Inflammatory macrophage treated with lipopolysaccharide for 1 hour (primary cell): ENCODE data around the gene STH.
"Not testable (repeated sequence)": the region's sequence is repeated elsewhere in the genome, so short reads cannot be mapped to it uniquely, and the experiment has no call there.

Experiments used
- DNase-seq, 2 donors: peaks; one replicate each; pipeline ENCODE4 v3.0.0-alpha.2; 2020 to 2022

STH gene

GRCh38 chr17:45987706-45988105 lies 11.3 kb upstream of the STH start:
- DNase-seq = no peak

GRCh38 chr17:45989759-45990158 lies 9.3 kb upstream of the STH start:
- DNase-seq = no peak

- no peak for DNase-seq
Measured at GRCh38 chr17:45990886-45991285, 8.2 kb upstream of the STH start.

GRCh38 chr17:45991341-45991740 lies 7.7 kb upstream of the STH start:
- DNase-seq = no peak

- DNase-seq = no peak
Measured at GRCh38 chr17:45992175-45992574, 6.9 kb upstream of the STH start.

GRCh38 chr17:45992904-45993303 lies 6.1 kb upstream of the STH start:
- no peak for DNase-seq

- DNase-seq = no peak
Measured at GRCh38 chr17:45993962-45994627, 5.0 kb upstream of the STH start.

- DNase-seq = no peak
Measured at GRCh38 chr17:45994987-45995386, 4.1 kb upstream of the STH start.

- no peak for DNase-seq
Measured at GRCh38 chr17:45995627-45996270, 3.3 kb upstream of the STH start.

GRCh38 chr17:45996282-45996937 lies 2.6 kb upstream of the STH start:
- DNase-seq = no peak

- no peak for DNase-seq
Measured at GRCh38 chr17:45997166-45997565, 1.9 kb upstream of the STH start.

GRCh38 chr17:45997624-45998023 lies 1.4 kb upstream of the STH start:
- DNase-seq = no peak

- DNase-seq = no peak
Measured at GRCh38 chr17:45999900-46000290, 845 bp downstream of the STH start.

- no peak for DNase-seq
Measured at GRCh38 chr17:46000292-46000691, 1.2 kb downstream of the STH start.

- no peak for DNase-seq
Measured at GRCh38 chr17:46000757-46001156, 1.7 kb downstream of the STH start.

GRCh38 chr17:46001390-46002310 lies 2.6 kb downstream of the STH start:
- DNase-seq = no peak

- peak; percentile 40 to 91 for DNase-seq
Measured at GRCh38 chr17:46002311-46002972, 3.4 kb downstream of the STH start.

GRCh38 chr17:46002973-46003316 lies 3.9 kb downstream of the STH start:
- no peak for DNase-seq

GRCh38 chr17:46003907-46004748 lies 5.1 kb downstream of the STH start:
- no peak for DNase-seq

- not testable (repeated sequence) for DNase-seq
Measured at GRCh38 chr17:46006082-46006481, 7.0 kb downstream of the STH start.

GRCh38 chr17:46007461-46007965 lies 8.5 kb downstream of the STH start:
- no peak for DNase-seq

GRCh38 chr17:46008591-46008990 lies 9.5 kb downstream of the STH start:
- no peak for DNase-seq
